Measurements from ENCODE around the gene PDPK1.

Gene PDPK1

GRCh38 chr16:2507665-2508064 lies 30.2 kb upstream of the PDPK1 start:
- DNase-seq, result no peak

GRCh38 chr16:2508722-2509400 lies 29.0 kb upstream of the PDPK1 start:
- DNase-seq, result no peak

- DNase-seq, result no peak
Measured at GRCh38 chr16:2511128-2511800, 26.6 kb upstream of the PDPK1 start.

GRCh38 chr16:2511996-2512734 lies 25.7 kb upstream of the PDPK1 start:
- DNase-seq, result no peak

GRCh38 chr16:2512735-2513404 lies 25.0 kb upstream of the PDPK1 start:
- no peak for DNase-seq

- DNase-seq, result peak; percentile 94
Measured at GRCh38 chr16:2513405-2514332, 24.2 kb upstream of the PDPK1 start, which contains the start of gene ATP6V0C. Gene ATP6V0C (plus strand): TSS chr16:2513952. CDS start chr16:2514104, 152 bp downstream.

GRCh38 chr16:2514333-2515179 lies 23.3 kb upstream of the PDPK1 start:
- peak; percentile 48 for DNase-seq

GRCh38 chr16:2515180-2515851 lies 22.5 kb upstream of the PDPK1 start:
- DNase-seq, result no peak

GRCh38 chr16:2516391-2517240 lies 21.2 kb upstream of the PDPK1 start:
- no peak for DNase-seq

- no peak for DNase-seq
Measured at GRCh38 chr16:2517954-2518605, 19.7 kb upstream of the PDPK1 start.

- no peak for DNase-seq
Measured at GRCh38 chr16:2518823-2519710, 18.8 kb upstream of the PDPK1 start.

GRCh38 chr16:2519711-2520080 lies 18.1 kb upstream of the PDPK1 start:
- no peak for DNase-seq

GRCh38 chr16:2520097-2520783 lies 17.6 kb upstream of the PDPK1 start, which contains the start of gene AMDHD2:
Gene AMDHD2 (plus strand): TSS chr16:2520371. CDS start chr16:2520459, 88 bp downstream.
- DNase-seq, result peak; percentile 91

GRCh38 chr16:2520784-2521531 lies 16.9 kb upstream of the PDPK1 start:
- DNase-seq, result peak; percentile 64

GRCh38 chr16:2523801-2524231 lies 14.0 kb upstream of the PDPK1 start:
- no peak for DNase-seq

GRCh38 chr16:2524339-2524938 lies 13.4 kb upstream of the PDPK1 start:
- no peak for DNase-seq

Data from activated CD4-positive, alpha-beta T cell treated with anti-CD3 and anti-CD28 coated beads, Interleukin-10, Interleukin-2, amounts not matched to agents 100 ng/mL and 50 ng/mL, durations not matched to agents 16 hours and 8 hours (primary cell).